Fibroblast of the conjunctiva (primary cell): Measurements from ENCODE around the gene PIGO.

ENCODE experiments used
- DNase-seq: peaks from one replicate; pipeline ENCODE4 v3.0.0-alpha.2; 2010; ENCODE audit warnings: low read depth

Gene PIGO

GRCh38 chr9:35070823-35071813 is 25.3 kb downstream of the PIGO start:
- DNase-seq: no peak

GRCh38 chr9:35069020-35069419 is 27.4 kb downstream of the PIGO start:
- no peak for DNase-seq

GRCh38 chr9:35067056-35067455 is 29.3 kb downstream of the PIGO start:
- no peak for DNase-seq

GRCh38 chr9:35060548-35061207 is 35.7 kb downstream of the PIGO start:
- no peak for DNase-seq

- DNase-seq: no peak
Observed at GRCh38 chr9:35059438-35059837, 37.0 kb downstream of the PIGO start.

- no peak for DNase-seq
Observed at GRCh38 chr9:35057271-35057620, 39.1 kb downstream of the PIGO start.

- DNase-seq: no peak
Observed at GRCh38 chr9:35056571-35057270, 39.7 kb downstream of the PIGO start.

- DNase-seq: no peak
Observed at GRCh38 chr9:35054871-35055644, 41.3 kb downstream of the PIGO start.

- no peak for DNase-seq
Observed at GRCh38 chr9:35054185-35054835, 42.1 kb downstream of the PIGO start.

GRCh38 chr9:35051069-35051967 is 45.1 kb downstream of the PIGO start:
- DNase-seq: peak; percentile 12

- DNase-seq: no peak
Observed at GRCh38 chr9:35048511-35048910, 47.9 kb downstream of the PIGO start.

GRCh38 chr9:35044071-35044470 is 52.3 kb downstream of the PIGO start:
- no peak for DNase-seq

- DNase-seq: no peak
Observed at GRCh38 chr9:35042891-35043545, 53.4 kb downstream of the PIGO start.

GRCh38 chr9:35042081-35042604 is 54.2 kb downstream of the PIGO start:
- DNase-seq: no peak
